DOHH2 (cell line): ENCODE measurements around the gene TTC39C.
"Not testable (repeated sequence)": the region's sequence is repeated elsewhere in the genome, so short reads cannot be mapped to it uniquely, and the experiment has no call there.

Source experiments
- EZH2phosphoT487 ChIP-seq: fragments of 200-600 bp; sonication (generic); IDR thresholded peaks from 2 replicates; pipeline ENCODE4 v1.6.1; 2017; ENCODE audit warnings: borderline replicate concordance, mild to moderate bottlenecking, antibody characterized with exemption, low read length, moderate library complexity, mixed read lengths
- TF ChIP-seq, protein P1 (sequence below): fragments of 200-600 bp; sonication (generic); IDR thresholded peaks from one replicate; pipeline ENCODE4 v1.5.1; 2014; ENCODE audit warnings: antibody characterized with exemption, mild to moderate bottlenecking, low read depth, low read length; ENCODE audit not compliant: poor library complexity, severe bottlenecking

DNA sequence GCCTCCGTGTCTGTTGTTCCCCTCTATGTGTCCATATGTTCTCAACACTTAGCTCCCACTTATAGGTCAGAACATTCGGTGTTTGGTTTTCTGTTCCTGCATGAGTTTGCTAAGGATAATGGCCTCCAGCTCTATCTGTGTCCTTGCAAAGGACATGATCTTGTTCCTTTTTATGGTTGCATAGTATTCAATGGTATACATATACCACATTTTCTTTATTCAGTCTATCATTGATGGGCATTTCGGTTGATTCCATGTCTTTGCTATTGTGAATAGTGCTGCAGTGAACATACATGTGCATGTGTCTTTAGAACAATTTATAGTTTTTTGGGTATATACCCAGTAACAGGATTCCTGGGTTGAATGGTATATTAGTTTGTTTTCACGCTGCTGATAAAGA is 44.8 kb downstream of the TTC39C start:
- TF ChIP-seq, protein P1, sequence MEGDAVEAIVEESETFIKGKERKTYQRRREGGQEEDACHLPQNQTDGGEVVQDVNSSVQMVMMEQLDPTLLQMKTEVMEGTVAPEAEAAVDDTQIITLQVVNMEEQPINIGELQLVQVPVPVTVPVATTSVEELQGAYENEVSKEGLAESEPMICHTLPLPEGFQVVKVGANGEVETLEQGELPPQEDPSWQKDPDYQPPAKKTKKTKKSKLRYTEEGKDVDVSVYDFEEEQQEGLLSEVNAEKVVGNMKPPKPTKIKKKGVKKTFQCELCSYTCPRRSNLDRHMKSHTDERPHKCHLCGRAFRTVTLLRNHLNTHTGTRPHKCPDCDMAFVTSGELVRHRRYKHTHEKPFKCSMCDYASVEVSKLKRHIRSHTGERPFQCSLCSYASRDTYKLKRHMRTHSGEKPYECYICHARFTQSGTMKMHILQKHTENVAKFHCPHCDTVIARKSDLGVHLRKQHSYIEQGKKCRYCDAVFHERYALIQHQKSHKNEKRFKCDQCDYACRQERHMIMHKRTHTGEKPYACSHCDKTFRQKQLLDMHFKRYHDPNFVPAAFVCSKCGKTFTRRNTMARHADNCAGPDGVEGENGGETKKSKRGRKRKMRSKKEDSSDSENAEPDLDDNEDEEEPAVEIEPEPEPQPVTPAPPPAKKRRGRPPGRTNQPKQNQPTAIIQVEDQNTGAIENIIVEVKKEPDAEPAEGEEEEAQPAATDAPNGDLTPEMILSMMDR: not testable (repeated sequence)
- not testable (repeated sequence) for TF ChIP-seq EZH2phosphoT487
